Left ventricle myocardium inferior (tissue), 1 donor: ENCODE measurements around the gene MYBBP1A. TPM values are rescaled to one million over a fixed set of nuclear protein-coding genes. Genes with fewer than 3 reads are reported as not detected.
A peak's percentile ranks its signal among the peaks of the same experiment; 100 is the strongest.

Experiments used
- DNase-seq: peaks from one replicate; pipeline ENCODE4 v3.0.0-alpha.2; 2020
- H3K27ac ChIP-seq: fragments of 200-600 bp; replicated peaks from 2 replicates; pipeline ENCODE4 v1.8.0; 2021
- H3K27me3 ChIP-seq: fragments of 200-600 bp; 2 replicates; pipeline ENCODE4 v1.8.0; 2021; ENCODE audit warnings: low read depth
- H3K36me3 ChIP-seq: fragments of 200-600 bp; 2 replicates; pipeline ENCODE4 v1.8.0; 2021
- H3K4me1 ChIP-seq: fragments of 200-600 bp; 2 replicates; pipeline ENCODE4 v1.8.0; 2021
- H3K4me3 ChIP-seq: fragments of 200-600 bp; 2 replicates; pipeline ENCODE4 v1.8.0; 2021; ENCODE audit warnings: mild to moderate bottlenecking, moderate library complexity
- H3K9me3 ChIP-seq: fragments of 200-600 bp; replicated peaks from 2 replicates; pipeline ENCODE4 v1.8.0; 2021
- CTCF ChIP-seq: fragments of 200-600 bp; IDR thresholded peaks from 2 replicates; pipeline ENCODE4 v1.8.0; 2021; ENCODE audit warnings: antibody characterized with exemption, mild to moderate bottlenecking, borderline replicate concordance
- intact Hi-C: fragments of 100-400 bp; cut with micrococcal nuclease; formaldehyde crosslinking; loops from one replicate; pipeline ENCODE4 v1.11.0; 2022
- total RNA-seq: library from RNA; stranded (reverse); fragmentation: NEBNext Ultra II Directional; extraction: Animal tissue kit (Norgen Biotek cat#: 25700); gene quantifications from one replicate; pipeline ENCODE4 v1.2.1, GENCODE V29; 2021
- donor health status: DM: no; HTN: yes; CAD: no; lungs with severe emphysema.

Gene MYBBP1A
- total RNA-seq, 1 donor from 2014 or later, result 21.3 TPM

DNA sequence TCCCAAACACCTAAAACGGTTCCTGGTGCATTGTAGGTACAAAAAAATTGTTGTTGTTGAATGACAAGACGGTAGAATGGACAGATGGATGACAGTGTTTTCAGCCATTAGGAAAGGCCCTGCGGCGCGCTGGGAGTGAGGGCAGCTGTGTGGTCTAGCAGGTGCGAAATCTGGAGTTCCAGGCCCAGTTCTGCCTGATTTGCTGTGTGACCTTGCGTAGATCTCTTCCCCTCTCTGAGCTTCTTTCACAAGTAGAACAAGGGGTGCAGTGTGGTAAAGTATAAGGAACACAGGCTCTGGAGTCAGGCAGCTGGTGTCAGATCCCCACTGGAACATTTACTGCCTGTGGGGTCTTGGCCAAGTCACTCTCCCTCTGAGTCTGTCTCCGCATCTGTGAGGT lies 31.2 kb downstream of the MYBBP1A start:
- no peaks in the 10 kb centered on the region for H3K36me3 ChIP-seq
- H3K9me3 ChIP-seq, result no peaks in the 10 kb centered on the region
- DNase-seq, result no peak
- intact Hi-C loops, result no loop called here
- no peak overlapping the region for H3K4me3 ChIP-seq
- H3K4me1 ChIP-seq, result peaks cover 73% of the 10 kb centered on the region
- no peaks in the 10 kb centered on the region for H3K27me3 ChIP-seq
- no peak for TF ChIP-seq CTCF
- no peak overlapping the region for H3K27ac ChIP-seq

DNA sequence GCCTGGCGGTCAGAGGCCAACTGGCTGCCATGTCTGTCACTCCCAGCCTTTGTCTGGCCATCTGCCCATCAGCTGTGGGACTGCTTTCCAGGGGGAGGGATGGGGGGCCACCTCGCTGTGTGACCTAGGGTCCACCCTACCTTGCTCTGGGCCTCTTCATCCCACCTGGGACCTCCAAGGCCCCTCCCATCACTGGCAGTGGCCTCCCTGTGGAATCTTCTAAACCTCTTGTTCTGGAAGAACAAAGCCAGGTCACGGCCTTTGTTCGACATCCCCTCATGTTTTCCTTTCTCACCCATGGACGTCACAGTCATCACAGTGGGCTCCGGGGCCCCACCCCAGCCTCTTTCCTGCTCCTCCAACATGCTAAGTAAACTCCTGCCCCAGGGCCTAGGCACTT lies 32.5 kb downstream of the MYBBP1A start:
- no peak for DNase-seq
- intact Hi-C loops, result no loop called here
- H3K27ac ChIP-seq, result peak overlapping the region; percentile 93

DNA sequence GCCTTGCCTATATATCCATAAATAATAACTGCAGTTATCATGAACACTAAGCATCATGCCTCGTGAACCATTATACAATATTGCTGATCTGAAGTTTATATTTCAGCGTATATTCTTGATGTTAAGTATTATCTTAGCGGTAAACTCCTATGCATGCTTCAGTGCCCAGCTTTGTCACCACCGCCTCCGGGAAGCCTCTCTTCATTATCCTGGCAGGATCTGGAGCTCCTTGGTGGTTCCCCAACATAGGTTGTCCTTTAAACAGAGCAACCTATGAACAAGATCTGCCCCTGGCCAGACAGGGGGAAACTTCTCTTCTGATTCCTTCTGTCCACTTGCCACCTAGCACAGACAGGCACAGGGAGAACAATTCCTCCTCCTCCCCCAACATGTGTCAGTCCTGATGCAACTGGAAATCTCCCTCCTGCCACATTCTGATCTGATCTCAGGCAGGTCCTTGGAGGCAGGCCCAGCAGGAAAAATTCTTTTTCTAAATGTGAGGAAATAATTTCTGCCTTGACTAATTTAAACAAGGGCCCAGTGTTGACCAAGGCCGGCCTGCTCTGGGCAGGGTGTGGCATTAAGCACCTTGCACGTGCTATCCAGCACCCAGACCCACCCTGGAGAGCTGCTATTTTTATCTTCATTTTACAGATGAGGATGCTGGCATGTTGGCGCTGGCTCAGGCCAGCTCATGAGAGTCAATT lies 34.1 kb downstream of the MYBBP1A start:
- no peak for DNase-seq
- H3K9me3 ChIP-seq, result no peaks in the 10 kb centered on the region
- no peak for TF ChIP-seq CTCF
- H3K27ac ChIP-seq, result peak overlapping the region; percentile 93
- no peaks in the 10 kb centered on the region for H3K27me3 ChIP-seq
- intact Hi-C loops, result no loop called here
- H3K4me3 ChIP-seq, result no peak overlapping the region
- H3K4me1 ChIP-seq, result peaks cover 51% of the 10 kb centered on the region
- H3K36me3 ChIP-seq, result no peaks in the 10 kb centered on the region

More for the DNA sequence above, 32.5 kb downstream of the MYBBP1A start:
- H3K4me3 ChIP-seq, result no peak overlapping the region
- no peaks in the 10 kb centered on the region for H3K36me3 ChIP-seq
- H3K27me3 ChIP-seq, result no peaks in the 10 kb centered on the region
- H3K4me1 ChIP-seq, result peaks cover 67% of the 10 kb centered on the region
- no peaks in the 10 kb centered on the region for H3K9me3 ChIP-seq
- TF ChIP-seq CTCF, result no peak

DNA sequence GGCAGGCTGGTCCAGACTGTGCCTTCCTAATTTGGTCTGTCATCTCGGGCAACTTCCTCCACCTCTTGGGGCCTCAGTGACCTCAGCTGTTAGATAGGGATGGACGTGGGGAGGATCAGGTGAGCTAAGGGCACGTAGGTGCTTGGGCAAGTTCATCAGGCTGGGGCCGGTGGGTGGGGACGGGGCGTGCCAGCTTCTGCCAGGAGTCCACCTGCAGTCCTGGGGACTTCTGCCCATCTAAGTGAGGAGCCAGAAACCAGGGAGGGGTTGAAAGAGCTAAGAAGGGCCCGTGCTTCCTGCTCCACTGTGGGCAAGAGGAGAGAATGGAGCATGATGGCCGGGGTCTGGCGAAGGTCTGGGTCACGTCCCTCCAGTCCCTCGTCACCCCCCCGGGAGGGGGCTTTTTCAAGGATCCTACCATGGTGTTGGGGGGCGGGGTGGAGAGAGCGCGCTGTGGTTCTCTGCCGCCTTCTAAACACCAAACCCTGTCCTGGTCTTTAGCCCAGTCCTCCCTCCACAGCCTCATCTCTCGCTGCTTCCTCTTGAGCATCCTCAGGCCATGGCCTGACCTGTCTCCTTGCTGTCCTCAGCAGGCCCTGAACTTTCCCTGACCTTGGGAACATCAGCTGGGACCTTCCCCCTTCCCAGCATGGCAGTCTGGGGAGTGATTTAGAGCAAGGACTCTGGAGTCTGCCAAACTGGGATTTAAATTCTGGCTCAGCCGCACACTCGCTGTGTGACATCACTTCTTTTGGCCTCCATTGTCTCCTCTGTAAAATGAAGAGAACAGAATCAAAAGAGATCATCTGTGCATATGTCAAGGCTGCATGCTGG lies 34.9 kb downstream of the MYBBP1A start:
- Histone ChIP-seq H3K9me3 (no peaks in the 10 kb centered on the region), H3K27ac (peak overlapping the region; percentile 93), H3K4me1 (peaks cover 50% of the 10 kb centered on the region), H3K36me3 (no peaks in the 10 kb centered on the region), H3K27me3 (no peaks in the 10 kb centered on the region), H3K4me3 (no peak overlapping the region)
- intact Hi-C loops, result no loop called here
- no peak for DNase-seq
- TF ChIP-seq CTCF, result no peak

DNA sequence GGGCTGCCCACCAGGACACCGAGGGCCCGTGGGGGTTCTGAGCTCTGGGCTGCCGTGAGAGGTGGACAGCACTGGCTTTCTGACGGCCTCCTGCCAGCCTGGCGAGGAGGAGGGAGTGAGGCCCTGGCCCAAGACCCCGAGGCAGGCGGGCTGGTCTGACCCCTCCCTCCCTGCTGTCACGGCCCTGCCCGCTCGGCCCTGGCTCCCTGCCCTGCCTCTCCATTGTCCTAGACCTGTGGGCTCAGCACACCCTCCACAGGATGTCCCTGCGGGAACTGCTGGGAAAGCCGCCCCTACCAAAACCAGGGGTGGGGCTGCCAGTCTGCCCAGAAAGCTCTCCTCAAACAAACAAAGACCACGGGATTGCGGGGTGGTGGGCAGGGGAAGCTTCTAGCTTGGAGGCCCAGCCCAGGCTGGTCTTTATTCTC lies 35.8 kb downstream of the MYBBP1A start:
- DNase-seq, result peak; percentile 75
- intact Hi-C loops, result no loop called here

More for the DNA sequence above, 35.8 kb downstream of the MYBBP1A start:
- Histone ChIP-seq H3K4me1 (peaks cover 50% of the 10 kb centered on the region), H3K36me3 (no peaks in the 10 kb centered on the region), H3K27me3 (no peaks in the 10 kb centered on the region), H3K9me3 (no peaks in the 10 kb centered on the region), H3K4me3 (no peak overlapping the region), H3K27ac (peak overlapping the region; percentile 93)
- no peak for TF ChIP-seq CTCF
